ENCODE measurements around the gene CA12.
"Not testable (repeated sequence)": the region's sequence is repeated elsewhere in the genome, so short reads cannot be mapped to it uniquely, and the experiment has no call there.

The CA12 gene
- total RNA-seq: 0 to 0.08 (median 0) reads per million in 4 donors

DNA sequence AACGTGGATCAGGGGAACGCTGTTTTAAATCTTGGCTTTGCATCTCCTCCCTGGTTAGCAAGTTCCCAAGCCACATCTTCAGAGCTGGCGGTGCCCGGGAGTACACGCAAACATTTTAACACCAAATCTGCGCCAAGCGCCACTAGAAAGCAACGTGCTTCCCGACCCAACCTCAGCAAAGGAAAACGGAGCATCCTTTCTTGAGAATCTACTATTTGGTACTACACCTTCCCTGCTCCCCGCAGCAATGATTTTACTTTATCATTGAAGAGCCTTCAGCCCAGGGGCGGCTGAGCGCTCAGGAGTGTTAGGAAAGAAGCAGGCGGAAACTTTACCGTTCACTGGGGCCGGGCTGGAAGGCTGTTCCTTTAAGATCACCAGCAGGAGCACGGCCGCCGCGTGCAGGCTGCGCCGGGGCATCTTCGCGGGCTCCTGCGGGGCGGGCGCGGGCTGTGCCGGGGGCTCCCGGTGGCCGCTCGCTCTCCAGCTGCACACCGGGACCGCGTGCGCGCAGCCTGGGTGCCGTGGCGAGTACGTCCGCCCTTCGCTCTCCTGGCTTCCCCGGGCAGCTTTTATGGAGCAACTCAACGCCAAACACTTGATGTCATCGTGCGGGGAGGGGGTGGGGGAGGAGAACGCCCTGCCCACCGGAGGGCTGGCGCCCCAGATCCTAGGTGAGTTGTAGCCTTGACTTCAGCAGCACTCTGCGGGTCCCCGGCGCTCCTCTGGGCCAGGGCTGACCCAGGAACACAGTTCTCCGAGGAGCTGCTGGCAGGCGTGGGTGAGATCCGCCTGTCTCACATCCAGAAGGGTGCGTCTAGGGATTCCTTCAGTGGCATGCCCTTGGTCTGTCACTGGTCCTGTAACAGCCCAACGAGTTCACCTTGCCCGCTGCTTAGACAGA lies at the start of gene CA12:
Gene CA12, minus strand, starts transcription at position 546 of the 904 bp plus-strand sequence. Its CDS starts 126 bp downstream, at position 420.
- DNase-seq: no peak

DNA sequence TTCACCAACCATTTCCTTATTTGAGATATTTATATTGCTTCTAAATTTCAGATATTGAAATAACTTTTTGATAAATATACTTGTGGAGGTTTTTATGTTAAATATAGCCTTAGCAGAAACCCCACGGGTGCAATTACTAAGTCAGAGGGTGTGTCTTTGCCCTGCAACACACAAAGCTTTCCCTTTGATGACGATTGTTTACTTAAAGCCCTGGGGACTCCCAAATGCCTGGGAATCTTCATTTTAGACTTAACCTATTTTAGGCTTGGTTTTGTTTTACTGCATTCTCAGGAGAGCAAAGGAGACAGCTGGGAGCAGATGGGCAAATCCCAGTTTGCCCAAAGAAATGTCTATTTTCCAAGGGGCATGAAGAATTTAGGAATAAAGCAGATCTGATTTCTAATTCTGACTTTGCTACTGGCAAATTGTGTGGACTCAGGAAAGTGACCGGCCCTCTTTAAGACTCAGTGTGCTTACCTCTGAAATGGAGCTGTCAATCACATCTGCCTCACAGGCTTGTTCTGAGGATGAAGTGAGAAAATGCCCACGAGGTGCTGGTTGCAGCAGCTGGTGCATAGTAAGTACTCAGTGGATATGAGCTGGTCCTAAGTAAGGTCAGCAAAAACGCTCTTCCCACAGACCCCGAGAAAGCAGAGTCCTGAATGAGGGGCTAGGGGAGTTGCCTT lies 49.3 kb upstream of the CA12 start:
- DNase-seq: no peak

DNA sequence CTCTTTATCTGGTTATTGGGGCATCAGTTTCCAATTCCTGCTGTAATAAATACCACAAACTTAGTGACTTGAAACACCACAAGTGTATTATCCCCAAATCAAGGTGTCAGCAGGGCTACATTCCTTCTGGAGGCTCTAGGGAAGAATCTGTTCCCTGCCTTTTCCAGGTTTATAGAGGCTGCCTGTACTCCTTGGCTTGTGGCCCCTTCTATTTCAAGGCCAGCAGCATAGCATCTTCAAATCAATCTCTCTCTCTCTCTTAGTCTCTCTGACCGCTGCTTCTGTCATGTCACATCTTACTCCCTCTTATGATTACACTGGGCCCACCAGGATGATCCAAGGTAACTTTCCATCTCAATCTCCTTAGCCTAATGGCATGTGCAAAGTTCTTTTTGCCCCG lies 44.9 kb upstream of the CA12 start:
- DNase-seq: no peak

DNA sequence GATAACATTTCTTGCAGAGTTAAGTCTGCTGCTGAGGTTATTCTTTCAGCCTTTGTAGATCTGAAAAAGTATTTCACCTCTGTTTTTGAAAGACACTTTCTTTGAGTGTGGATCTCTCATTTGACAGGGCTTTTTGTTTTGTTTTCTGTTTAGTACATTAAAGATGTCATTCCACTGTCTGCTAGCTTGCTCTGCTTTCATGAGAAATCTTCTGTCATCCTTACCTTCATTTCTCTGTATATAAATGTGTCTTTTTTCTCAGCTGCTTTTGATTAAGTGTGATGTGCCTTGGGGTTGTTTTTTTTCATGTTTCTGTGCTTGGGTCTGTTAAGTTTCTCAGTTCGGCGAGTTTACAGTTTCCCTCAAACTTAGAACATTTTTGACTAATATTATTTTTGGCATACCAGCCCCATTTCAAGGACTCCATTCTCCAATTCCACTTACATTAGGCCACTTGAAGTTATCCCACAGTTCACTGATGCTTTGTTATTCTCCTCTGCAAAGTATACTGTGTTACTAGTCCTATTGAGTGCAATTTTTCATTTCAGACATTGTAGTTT lies 43.9 kb upstream of the CA12 start:
- no peak for DNase-seq

DNA sequence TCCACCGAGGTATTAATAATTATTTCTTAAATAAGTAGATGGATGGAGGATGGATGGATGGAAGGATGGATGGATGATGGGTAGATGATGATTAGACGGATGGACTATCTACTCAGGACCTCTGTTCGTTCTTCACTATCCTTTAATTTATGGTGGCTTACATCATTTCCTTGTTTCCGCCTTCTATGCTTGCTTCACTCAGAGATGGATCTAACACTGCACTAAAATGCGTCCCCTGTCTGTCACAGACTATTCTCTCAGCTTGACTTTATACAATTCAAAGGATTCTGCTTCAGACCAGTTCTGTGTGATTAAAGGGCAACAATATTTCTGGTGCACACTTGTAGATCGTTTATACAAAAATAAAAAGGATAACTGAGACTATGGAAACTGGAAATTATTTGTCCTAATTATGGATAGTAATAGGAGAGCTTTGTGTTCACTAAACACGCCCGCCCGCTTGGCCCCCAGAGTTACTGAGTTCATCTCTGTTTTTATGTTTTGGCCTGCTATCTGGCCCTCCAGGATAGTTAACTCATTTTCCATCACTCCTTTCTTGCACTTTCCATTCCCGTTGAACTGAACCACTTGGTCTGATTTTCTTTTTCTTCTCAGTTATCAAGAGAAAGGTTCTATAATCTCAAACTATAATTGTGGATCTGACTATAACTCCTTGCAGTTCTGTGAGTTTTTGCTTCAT lies 41.4 kb upstream of the CA12 start:
- no peak for DNase-seq

DNA sequence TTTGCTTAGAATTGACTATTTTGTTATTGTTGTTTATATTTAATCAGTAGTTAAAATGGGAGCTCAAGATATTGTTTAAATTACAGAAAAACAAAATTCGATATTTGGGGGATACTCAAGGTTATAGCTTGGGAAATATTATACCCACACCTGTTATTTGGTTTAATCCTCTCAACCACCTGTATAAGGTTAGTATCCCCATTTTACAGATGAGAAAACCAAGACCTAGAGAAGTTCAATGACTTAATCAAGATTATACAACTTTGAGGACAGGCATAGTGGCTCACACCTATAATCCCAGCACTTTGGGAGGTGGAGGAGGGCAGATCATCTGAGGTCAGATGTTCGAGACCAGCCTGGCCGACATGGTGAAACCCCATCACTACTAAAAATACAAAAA lies 39.8 kb upstream of the CA12 start:
- no peak for DNase-seq

DNA sequence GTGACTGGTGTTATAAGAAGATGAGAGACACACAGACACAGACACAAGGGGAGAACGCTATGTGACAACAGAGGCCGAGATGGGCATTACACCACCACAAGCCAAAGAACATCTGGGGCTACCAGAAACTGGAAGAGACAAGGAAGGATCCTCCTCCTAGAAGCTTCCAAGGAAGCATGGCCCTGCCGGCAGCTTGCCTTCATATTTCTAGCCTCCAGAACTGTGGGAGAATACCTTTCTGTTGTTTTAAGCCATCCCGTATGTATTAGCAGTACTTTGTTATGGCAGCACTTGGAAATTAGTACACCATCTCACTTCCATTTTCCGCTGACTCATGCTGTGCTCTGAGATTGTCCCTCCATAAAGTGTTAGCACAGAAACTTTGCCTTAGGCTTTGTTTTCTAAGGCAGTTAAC lies 38.7 kb upstream of the CA12 start:
- no peak for DNase-seq

DNA sequence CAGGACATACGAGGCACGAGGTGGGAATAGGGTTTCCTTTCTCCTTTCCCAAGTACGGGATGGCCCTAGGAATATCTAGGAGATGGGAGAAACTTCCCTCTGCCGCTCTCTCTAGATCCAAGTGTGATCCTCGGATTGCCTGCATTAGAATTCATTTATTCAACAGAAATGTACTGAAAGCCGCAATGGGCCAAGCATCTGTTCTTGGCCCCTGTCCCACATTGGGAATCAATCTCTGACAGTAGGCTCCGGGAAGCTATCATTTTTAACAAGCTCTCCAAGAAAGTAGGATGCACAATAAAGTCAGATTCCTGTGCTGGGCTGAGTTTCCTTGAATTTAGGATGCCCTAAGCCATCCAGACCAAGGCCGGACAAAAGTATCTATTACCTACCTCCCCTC lies 37.2 kb upstream of the CA12 start:
- no peak for DNase-seq

DNA sequence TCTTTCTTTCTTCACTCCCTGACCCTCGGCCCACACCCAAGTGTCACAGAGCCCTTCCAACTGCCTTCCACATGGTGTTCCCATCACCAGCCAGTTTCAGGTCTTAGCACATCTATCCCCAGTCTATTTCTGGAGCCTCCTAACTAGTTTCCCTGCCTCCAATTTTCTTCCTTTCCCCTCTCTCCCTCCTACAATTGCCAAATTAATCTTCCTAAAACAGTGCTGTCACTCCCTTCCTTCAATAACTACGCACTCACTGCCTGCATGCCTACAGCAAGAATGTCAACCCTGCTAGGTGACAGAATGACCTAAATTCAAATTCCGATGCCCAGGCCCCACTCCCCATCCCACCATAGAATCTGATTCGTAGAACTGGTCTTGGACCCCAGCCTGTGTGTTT lies 36.1 kb upstream of the CA12 start:
- DNase-seq: no peak

DNA sequence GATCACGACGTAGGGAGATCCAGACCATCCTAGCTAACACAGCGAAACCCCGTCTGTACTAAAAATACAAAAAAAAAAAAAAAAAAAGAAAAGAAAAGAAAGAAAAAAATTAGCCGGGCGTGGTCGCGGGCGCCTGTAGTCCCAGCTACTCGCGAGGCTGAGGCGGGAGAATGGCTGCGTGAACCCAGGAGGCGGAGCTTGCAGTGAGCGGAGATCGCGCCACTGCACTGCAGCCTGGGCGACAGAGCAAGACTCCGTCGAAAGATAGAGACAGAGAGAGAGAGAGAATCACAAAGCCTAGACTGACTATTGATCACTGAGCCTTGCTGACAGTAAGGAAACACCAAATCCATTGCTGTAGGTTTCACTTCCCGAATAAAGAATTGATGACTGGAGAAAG lies 35.6 kb upstream of the CA12 start:
- not testable (repeated sequence) for DNase-seq

DNA sequence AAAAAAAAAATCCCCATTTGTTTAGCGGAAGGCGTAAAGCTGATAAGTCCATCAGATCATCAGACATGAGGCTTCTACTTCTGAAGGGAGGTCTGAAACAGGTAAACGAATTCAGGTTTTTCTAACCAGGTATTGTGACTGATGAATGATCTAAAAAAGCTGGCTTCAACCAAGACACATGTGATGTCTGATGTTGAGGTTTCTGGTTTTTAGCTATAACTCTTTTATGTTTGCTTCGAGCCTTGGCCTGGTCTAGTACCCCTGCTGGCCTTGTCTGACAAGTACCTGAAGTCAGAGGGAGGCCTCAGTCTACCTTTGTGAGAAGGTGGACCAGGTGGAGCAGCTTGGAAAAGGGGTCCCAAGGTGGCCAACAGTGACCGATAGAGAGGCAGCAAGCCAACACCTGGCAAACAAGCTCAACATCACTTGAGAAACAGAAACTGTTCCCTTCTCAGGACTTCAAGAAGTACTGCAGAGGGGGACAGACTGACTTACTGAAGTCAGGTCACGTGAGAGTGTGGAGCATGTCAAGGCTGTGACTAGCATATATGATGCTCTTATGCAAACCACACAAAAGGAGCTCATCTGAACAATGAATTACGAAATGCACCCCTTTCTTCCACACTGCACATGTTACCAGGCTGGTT lies 33.0 kb upstream of the CA12 start:
- DNase-seq: no peak

DNA sequence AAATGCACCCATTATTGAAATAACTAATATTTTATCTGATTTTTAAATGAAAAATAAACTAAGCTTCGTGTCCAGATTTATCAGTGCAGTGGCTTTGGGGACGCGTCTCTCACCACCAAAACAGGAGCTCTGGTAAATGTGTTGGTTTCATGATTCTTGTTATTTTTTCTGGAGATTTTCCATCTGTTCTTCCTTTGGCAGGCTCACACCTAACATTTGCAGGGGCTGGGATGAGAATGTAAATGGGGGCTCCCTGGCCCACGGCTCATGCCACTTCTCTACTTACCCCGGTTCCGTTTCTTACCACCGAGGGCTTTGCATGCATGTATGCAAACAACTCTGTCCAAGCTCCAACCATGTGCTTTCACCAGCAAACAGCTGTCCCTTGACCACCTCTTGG lies 30.9 kb upstream of the CA12 start:
- no peak for DNase-seq

DNA sequence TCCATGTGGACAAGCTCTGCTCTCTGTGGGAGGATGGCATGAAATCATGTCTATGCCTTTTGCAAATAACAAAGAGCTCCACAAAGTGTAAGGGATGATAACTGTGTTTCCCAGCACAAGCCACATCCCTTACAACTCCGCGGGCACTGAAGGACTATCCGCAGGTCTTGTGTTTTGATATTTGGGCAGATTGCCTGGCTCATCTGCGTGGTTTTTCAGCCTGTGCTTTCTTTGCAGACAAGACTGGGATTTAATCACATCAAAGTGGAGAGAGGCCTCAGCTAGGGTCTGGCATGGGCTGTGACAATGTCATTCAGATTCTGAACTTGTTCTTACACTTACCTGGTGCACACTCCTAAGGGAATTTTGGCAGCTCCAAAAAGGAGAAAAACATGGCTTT lies 30.2 kb upstream of the CA12 start:
- DNase-seq: no peak

DNA sequence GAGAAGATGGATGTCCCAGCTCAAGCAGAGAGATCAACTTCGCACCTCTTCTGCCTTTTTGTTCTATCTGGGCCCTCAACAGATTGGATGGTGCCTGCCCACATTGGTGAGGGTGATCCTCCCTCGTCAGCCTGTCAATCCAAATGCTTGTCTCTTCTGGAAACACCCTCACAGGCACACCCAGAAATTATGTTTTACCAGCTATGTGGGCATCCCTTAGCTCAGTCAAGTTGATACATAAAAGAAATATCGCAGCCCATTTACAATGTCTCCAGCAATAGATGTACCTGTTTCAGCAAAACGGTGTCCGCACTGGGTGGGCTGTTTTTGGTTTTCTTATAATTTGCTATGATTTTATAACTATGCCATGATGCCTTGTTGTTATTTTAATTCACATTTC lies 27.5 kb upstream of the CA12 start:
- DNase-seq: no peak

DNA sequence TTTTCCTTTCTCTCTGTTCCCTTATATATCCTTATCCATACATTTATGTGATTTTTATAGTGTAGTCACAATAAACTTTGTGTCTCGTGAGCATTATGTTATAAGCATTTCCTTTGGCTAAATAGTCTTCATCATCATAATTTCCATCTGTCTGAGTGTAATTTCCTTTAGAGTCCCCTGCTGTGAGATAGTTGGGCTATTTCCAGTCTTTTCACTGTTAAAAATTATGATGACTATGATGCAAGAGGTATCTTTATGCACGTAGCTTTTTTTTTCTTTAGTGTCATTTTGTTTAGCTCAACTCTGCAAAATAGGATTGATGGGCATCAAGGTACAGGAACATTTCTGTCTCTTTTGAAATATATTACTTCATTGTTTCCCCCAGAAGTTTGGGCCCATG lies 26.9 kb upstream of the CA12 start:
- no peak for DNase-seq

DNA sequence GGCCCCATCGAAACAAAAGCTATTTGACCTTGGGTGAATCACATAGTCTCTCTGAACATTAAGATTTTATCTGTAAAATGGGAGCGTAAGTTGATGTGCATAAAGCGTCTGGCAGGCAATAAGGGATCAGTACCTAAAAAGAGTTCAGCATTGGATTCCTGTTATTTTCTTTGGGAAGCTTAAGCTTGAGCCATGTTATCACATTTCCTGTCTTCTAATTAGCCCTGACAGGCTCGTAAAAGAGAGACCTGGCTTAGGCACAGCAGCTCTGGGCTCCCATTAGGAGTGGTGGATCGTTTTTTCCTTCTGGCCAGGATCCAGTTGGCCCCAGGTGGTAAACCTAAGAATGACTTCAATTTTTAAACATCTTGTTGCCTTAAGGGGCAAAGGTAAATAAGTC lies 26.0 kb upstream of the CA12 start:
- no peak for DNase-seq

DNA sequence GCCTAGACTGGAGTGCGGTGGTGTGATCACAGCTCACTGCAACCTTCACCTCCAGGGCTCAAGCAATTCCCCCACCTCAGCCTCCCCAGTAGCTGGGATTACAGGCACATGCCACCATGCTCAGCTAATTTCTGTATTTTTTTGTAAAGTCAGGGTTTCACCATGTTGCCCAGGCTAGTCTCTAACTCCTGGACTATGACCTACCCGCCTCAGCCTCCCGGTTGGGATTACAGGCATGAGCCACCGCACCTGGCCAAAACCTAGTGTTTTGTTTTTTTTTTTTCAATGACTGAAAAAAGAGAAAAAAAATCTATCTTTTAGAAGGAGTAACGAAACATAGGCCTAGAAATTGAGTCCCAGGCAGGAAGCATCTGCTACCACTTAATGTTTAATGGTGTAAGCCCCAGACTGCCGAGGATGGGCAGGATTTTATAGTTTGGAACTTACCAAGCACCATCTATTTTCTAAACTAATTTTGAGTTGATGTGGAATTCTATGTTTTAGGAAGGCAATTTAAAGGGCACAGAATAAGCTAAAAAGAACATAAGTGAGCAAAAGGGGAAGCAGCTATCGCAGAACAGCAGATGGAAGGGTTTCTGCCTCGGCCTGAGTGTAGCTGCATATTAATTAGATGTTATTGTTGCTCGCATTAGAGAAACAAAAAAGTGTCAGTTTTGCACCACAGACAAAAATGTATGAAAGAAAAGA lies 24.2 kb upstream of the CA12 start:
- no peak for DNase-seq

DNA sequence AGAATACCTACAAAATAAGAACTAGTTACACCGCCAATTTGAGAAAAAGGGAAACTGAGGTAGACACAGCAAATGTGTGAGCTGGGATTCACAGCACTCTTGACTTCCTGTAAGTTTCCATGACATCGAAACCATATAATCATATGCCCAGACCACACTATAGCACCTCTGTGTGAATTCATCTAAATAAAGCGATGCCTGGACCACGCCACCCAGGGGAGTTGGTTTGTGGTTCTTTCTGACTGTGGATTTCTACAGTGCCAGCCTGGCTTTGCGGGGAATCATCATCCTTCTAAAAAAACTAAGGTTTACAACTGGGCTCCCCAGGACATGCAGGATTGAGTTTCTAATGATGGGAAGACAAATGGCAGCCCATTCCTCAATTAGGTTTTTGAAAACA lies 23.5 kb upstream of the CA12 start:
- no peak for DNase-seq

DNA sequence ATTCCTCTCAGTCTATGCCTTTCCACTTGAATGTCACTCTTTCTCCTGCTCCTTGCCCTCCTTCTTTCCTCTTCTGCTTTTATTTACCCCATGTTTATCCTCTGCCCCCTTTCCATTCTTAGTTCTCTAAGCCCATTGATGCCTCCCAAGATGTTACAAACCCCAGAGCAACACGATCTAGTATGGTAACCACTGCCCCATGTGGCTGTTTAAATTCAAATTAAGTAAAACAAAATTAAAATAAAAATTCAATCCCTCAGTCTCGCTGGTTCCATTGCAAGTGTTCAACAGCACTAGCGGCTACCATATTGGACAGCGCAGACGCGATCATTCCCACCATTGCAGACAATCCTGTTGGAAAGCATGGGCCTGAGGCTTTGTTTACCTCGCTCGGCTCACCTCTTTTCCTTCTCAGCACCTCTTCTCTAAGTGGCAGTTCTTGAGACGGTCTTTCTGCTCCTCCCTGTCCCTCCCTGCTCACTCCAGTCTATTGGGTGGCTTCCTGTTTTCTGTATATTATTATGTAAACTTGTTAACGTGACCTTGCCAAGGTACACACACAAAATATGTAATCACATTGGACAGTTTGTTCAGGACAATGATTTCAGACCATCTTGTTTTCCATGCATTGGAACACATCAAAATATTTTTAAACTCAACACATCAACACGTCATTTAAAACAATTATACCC lies 21.8 kb upstream of the CA12 start:
- DNase-seq: no peak

DNA sequence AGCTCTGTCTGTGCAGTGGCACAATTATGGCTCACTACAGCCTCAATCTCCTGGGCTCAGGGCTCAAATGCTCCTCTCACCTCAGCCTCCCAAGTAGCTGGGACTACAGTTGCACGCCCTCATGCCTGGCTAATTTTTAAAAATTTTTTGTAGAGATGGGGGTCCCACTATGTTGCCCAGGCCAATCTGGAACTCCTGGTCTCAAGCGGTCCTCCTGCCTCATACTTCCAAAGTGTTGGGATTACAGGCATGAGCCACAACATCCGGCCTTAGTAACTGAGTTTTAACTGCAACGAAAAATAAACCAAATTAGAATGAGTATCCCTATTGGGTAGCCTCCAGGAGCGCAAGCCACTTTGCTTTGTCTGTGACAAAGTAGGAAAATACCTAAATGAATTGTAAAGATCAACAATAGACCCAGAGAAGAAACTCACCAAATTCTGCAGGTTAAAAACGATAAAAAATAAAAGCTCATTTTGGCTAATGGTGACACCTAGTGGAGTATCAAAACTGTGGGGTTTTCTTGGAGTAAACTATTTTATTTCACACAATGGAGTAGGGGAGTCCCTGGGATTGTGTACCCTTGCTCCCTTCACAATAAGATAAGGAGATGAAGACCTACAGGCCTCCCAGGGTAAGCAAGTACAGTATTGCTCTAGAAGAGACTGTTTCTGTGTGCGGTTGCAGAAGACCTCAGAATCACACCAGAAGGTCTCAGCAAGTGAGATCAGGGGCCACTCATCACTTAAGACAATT lies 21.0 kb upstream of the CA12 start:
- peak in 1 of 5 donors; percentile 22 for DNase-seq

Measured in T-helper 1 cell (primary cell).